Activated CD4-positive, alpha-beta T cell treated with anti-CD3 and anti-CD28 coated beads, Interleukin-2, Interleukin-4, amounts not matched to agents 100 ng/mL and 50 ng/mL, durations not matched to agents 16 hours and 8 hours (primary cell): ENCODE data around the gene SIGLEC15.

ENCODE experiments used
- DNase-seq: peaks from one replicate; pipeline ENCODE4 v3.0.0-alpha.2; 2020; ENCODE audit warnings: low spot score

SIGLEC15 gene

GRCh38 chr18:45879681-45880655, 54.5 kb downstream of the SIGLEC15 start:
- peak; percentile 69 for DNase-seq

GRCh38 chr18:45880876-45881558, 55.5 kb downstream of the SIGLEC15 start:
- no peak for DNase-seq

- no peak for DNase-seq
These were observed 62.1 kb downstream of the SIGLEC15 start for GRCh38 chr18:45887585-45887984.

DNA sequence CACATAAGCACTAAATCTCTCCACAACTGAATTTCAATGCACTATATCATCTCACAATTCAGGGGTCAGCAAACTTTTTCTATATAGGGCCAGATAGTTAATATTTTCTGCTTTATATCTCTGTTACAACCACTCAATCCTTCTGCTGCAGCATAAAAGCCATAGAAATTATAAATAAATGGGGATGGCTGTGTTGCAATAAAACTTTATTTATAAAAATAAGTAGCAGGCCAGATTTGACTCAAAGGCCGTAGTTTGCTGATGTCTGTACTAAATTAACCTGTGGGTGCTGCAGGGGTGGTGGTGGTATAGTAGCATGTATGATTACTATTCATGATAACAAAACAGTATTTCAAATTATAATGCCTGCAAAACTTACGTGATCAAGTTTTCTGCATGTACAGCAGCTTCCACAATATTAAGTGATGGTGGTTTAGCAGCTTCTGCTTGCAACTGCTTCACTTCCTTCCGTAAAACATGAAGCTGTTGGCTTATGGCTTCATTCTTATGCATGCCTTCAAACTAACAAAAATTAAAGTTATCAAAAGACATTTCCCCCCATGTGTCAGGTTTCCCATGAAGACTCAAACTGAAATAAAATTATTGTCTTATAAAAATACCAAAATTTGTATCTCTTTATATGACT, 64.1 kb downstream of the SIGLEC15 start:
- DNase-seq: no peak

- no peak for DNase-seq
These were observed 65.1 kb downstream of the SIGLEC15 start for GRCh38 chr18:45890606-45891005.

DNA sequence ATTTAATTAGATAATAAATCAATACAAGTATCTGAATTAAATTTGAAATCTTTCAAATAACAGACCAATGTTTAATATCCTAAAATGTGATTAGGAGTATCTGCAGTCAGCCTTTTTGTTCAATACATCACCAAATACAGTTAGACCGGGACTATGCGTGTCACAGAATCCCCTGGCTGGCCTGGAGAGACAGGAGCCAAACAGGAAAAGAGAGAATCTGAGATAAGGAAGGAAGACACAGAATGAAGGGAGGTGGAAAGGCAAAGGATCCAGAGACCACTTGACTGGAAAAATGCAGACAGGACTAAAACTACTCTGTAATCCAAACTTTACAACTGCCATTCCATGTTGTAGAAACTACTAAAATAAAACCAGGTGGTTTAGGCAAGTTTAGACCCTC, 66.3 kb downstream of the SIGLEC15 start:
- DNase-seq: no peak
